Astrocyte (in vitro differentiated cells and primary cell): Measurements from ENCODE around the gene YWHAB.

Source experiments
- EZH2 ChIP-seq: IDR thresholded peaks from 2 replicates; pipeline ENCODE4 v1.6.1; 2012; ENCODE audit warnings: mild to moderate bottlenecking, low read length, inconsistent platforms; ENCODE audit not compliant: insufficient read depth
- TF ChIP-seq, protein P1 (sequence below): IDR thresholded peaks from 2 replicates; pipeline ENCODE4 v1.5.1; 2011; ENCODE audit warnings: low read depth, mild to moderate bottlenecking, inconsistent platforms, low read length, moderate library complexity; ENCODE audit not compliant: insufficient read depth

DNA sequence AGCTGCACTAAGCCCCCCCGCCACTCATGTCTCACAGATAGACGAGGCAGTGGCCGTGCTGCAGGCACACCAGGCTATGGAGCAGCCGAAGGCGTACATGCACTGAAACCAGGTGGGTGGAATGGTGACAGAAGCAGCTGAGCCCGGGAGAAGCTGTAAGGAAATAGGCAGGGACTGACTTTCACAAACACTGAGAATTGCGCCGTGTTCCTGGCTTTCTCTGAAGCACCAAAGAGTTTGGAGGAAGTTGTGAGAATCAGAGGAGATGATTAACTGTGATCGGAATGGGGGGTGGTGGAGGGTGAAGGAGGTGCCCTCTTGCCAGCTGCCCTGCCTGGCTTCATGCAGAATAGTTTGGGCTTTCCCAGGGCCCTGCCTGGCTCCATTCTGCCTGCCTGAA is 53.1 kb downstream of the YWHAB start:
- TF ChIP-seq EZH2, result no peak
- TF ChIP-seq, protein P1, sequence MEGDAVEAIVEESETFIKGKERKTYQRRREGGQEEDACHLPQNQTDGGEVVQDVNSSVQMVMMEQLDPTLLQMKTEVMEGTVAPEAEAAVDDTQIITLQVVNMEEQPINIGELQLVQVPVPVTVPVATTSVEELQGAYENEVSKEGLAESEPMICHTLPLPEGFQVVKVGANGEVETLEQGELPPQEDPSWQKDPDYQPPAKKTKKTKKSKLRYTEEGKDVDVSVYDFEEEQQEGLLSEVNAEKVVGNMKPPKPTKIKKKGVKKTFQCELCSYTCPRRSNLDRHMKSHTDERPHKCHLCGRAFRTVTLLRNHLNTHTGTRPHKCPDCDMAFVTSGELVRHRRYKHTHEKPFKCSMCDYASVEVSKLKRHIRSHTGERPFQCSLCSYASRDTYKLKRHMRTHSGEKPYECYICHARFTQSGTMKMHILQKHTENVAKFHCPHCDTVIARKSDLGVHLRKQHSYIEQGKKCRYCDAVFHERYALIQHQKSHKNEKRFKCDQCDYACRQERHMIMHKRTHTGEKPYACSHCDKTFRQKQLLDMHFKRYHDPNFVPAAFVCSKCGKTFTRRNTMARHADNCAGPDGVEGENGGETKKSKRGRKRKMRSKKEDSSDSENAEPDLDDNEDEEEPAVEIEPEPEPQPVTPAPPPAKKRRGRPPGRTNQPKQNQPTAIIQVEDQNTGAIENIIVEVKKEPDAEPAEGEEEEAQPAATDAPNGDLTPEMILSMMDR, result no peak
